ENCODE results near the gene NEXN. TPM values are rescaled to one million over a fixed set of nuclear protein-coding genes. Genes with fewer than 3 reads are reported as not detected.

The NEXN gene
- total RNA-seq, 2 donors from 2014 or later: 269 to 295 TPM

DNA sequence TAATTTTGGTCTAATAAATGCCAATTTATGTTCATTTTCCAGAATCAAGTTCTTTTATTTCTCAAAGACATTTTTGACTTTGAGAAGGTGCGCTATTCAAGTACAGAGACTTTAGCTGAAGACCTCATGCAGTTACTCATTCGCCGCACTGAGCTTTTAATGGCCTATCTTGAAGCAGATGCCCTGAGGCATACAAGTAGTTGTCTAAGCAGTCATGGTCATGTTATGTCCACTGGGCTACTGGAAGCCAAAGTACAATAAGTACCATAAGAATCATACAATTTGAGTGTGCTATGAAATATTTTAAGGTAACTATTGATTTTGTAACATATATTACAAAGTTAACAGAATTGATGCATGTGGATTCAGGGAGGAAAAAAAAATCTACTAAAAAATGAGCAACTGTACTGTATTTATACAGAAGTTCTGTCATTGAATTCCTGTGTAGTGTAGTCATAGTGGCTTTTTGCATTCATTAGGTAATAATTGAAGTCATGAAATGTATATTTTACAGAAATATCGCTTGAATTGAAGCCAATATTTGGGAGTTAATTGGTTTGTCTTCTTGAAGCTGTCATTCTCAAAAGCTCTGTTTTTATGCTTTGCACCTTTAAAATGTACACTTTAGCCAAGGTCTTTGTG is 13.5 kb upstream of the NEXN start:
- Histone ChIP-seq H3K36me3 (no peaks in the 10 kb centered on the region), H3K4me1 (no peaks in the 10 kb centered on the region), H3K27ac (no peak overlapping the region), H3K4me3 (no peak overlapping the region), H3K9me3 (no peaks in the 10 kb centered on the region), H3K27me3 (no peaks in the 10 kb centered on the region)
- no peak for DNase-seq (ENCODE audit: low spot score)
- TF ChIP-seq, protein P1, sequence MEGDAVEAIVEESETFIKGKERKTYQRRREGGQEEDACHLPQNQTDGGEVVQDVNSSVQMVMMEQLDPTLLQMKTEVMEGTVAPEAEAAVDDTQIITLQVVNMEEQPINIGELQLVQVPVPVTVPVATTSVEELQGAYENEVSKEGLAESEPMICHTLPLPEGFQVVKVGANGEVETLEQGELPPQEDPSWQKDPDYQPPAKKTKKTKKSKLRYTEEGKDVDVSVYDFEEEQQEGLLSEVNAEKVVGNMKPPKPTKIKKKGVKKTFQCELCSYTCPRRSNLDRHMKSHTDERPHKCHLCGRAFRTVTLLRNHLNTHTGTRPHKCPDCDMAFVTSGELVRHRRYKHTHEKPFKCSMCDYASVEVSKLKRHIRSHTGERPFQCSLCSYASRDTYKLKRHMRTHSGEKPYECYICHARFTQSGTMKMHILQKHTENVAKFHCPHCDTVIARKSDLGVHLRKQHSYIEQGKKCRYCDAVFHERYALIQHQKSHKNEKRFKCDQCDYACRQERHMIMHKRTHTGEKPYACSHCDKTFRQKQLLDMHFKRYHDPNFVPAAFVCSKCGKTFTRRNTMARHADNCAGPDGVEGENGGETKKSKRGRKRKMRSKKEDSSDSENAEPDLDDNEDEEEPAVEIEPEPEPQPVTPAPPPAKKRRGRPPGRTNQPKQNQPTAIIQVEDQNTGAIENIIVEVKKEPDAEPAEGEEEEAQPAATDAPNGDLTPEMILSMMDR (IDR thresholded peaks at IDR 0.05): no peak

DNA sequence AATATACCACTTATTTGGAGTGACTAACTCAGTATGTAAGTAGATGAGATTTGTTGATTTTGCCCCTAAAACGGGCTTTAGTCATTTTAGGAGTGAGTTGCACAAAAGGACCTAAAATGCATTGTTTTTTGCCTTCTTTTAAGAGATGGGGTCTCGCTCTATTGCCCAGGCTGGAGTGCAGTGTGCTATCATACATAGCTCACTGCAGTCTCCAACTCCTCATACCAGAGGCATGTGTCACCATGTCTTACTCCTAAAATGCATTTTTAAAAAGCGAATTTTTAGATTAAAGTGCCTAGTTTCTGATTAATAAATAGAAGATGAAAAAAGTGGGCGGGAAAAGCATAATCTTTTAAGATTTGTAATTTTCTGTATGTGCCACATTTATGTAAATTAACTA is 11.5 kb upstream of the NEXN start:
- Histone ChIP-seq H3K27me3 (no peaks in the 10 kb centered on the region), H3K36me3 (no peaks in the 10 kb centered on the region), H3K27ac (no peak overlapping the region), H3K4me3 (no peak overlapping the region), H3K4me1 (no peaks in the 10 kb centered on the region), H3K9me3 (no peaks in the 10 kb centered on the region)
- DNase-seq (ENCODE audit: low spot score): no peak
- TF ChIP-seq, protein P1 (IDR thresholded peaks at IDR 0.05): no peak

DNA sequence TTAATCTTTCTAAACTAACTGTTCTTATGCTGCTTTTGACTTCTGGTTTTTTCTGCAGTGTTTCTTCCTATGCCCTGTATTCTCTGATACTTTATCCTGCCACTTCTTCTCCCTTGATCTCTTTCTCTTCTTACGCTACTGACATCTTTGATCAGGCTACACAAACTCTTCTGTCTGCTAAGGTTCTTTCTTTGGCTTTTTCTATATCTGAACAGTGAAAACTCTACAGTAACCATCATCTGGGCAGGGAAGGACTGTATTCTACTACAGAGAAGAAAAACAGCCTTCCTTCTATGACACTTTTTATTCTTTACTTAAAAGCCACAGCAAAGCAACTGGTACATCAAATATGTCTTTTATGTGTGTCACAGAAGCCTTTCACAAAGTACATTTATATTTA is 7.4 kb upstream of the NEXN start:
- Histone ChIP-seq H3K4me1 (no peaks in the 10 kb centered on the region), H3K36me3 (no peaks in the 10 kb centered on the region), H3K9me3 (no peaks in the 10 kb centered on the region), H3K4me3 (no peak overlapping the region), H3K27ac (no peak overlapping the region), H3K27me3 (no peaks in the 10 kb centered on the region)
- TF ChIP-seq, protein P1 (IDR thresholded peaks at IDR 0.05): no peak
- no peak for DNase-seq (ENCODE audit: low spot score)

DNA sequence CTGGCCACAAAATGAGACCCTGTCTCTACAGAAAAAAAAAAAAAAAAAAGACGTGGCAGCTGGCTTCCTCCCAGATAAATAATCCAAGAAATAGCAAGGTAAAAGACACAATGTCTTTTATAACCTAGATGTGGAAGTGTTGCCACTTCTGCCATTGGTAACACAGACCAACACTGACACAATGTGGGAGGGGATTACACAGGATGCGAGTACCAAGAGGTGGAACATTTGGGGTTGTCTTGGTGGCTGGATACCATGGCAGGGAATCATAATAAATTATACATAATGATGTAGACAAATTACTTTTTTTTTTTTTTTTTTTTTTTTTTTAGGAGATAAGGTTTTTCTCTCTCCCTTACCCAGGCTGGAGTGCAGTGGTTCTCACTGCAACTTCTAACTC is 6.0 kb upstream of the NEXN start:
- peaks cover 0 to 3% of the 10 kb centered on the region in 2 donors for H3K4me1 ChIP-seq
- no peak for DNase-seq (ENCODE audit: low spot score)
- no peaks in the 10 kb centered on the region for H3K27me3 ChIP-seq
- no peaks in the 10 kb centered on the region for H3K36me3 ChIP-seq
- no peaks in the 10 kb centered on the region for H3K9me3 ChIP-seq
- TF ChIP-seq, protein P1 (IDR thresholded peaks at IDR 0.05): no peak
- no peak overlapping the region for H3K4me3 ChIP-seq
- H3K27ac ChIP-seq: no peak overlapping the region

DNA sequence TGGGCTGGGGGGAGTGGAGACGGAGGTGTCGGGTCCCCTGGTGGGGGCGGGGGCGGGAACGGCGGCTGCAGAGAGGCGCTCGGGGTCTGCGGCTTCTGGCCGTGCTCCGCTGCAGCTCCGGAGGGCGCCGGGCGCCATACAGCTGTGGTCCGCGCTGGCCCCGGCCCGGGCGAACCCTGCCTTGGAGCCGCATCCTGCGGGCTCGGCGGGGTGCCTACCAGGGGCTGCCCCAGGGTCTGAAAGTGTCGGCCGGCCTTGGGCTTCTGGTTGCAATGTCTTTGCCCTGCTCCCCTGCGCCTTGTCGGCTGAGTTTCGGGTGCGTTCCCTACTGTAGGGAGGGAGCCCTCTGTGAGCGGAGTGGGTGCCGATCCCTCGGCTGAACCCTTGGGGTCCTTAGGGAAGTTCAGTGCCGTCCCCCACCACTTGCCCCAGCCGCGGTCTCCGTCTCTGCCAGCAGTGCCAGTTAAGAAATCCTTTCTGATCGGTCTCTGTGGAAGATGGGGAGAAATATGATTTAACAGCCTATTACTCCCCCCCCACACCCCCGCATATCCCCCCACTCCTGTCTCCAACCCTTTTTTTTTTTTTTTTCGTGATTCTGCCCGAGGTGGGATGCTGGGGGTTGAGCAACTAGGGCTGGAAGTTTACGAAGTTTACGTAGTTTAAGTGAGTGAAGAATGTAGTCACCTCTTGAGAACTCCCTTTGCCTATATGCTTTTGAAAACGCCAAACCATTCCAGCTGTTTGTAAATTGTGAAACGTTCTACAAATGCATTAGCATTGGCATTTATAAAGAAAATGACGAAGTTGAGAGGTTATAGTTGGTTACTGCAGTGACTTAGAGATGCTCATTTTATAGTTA is 588 bp downstream of the NEXN start:
- Histone ChIP-seq H3K27me3 (no peaks in the 10 kb centered on the region), H3K4me3 (peak overlapping the region; percentile 66 to 87), H3K9me3 (no peaks in the 10 kb centered on the region), H3K4me1 (peaks cover 0 to 4% of the 10 kb centered on the region in 2 donors), H3K36me3 (peaks cover 33% of the 10 kb centered on the region), H3K27ac (peak overlapping the region; percentile 88 to 97)
- no peak for DNase-seq (ENCODE audit: low spot score)
- TF ChIP-seq, protein P1 (IDR thresholded peaks at IDR 0.05): no peak
